Retinal pigment epithelial cell (primary cell): ENCODE measurements around the gene BLACAT1.

Source experiments
- DNase-seq: peaks from one replicate; pipeline ENCODE4 v3.0.0-alpha.2; 2010; ENCODE audit warnings: low read depth
- H3K4me3 ChIP-seq: 2 replicates; pipeline ENCODE4 v1.5.1; 2011; ENCODE audit warnings: mild to moderate bottlenecking, low read length, control low read depth, moderate library complexity
- TF ChIP-seq, protein P1 (sequence below): conservative IDR thresholded peaks from 2 replicates; pipeline ENCODE4 v1.5.1; 2011; ENCODE audit warnings: low read depth, low read length, control low read depth, inconsistent platforms

The BLACAT1 gene

DNA sequence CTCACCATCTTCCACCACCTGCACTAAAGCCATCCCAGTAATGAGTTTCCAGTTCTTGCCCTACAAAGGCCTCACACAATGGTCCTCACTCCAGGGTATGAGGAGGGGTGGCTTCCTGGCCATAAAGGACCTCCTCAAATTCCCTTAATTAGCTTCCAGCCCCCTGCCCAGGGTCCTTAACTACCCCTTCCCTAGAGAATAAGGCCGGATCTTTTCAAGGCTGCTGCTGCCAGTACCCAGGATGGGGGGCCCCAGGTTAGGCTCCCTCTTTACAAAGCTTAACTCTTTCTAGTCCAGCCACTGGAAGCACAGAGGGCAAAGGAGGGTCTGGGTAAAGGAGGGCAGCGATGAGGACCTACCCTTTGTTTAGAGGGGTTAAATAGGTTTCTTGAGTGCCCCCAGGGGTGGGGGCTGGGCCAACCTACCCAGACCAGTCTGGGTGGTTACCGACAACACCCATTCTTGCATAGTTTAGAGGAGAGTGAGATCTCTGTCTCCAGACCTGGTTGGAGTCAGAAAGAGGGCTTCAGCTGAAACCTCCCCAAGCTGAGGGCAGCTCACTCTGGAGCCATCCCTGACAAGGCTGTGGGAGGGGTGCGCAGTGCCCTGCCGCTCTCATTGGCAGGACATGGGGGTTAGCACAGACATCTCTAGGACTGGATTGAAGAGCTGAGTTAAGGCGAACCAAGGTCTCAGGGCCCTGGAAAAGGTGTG is 7.1 kb downstream of the BLACAT1 start:
- TF ChIP-seq, protein P1, sequence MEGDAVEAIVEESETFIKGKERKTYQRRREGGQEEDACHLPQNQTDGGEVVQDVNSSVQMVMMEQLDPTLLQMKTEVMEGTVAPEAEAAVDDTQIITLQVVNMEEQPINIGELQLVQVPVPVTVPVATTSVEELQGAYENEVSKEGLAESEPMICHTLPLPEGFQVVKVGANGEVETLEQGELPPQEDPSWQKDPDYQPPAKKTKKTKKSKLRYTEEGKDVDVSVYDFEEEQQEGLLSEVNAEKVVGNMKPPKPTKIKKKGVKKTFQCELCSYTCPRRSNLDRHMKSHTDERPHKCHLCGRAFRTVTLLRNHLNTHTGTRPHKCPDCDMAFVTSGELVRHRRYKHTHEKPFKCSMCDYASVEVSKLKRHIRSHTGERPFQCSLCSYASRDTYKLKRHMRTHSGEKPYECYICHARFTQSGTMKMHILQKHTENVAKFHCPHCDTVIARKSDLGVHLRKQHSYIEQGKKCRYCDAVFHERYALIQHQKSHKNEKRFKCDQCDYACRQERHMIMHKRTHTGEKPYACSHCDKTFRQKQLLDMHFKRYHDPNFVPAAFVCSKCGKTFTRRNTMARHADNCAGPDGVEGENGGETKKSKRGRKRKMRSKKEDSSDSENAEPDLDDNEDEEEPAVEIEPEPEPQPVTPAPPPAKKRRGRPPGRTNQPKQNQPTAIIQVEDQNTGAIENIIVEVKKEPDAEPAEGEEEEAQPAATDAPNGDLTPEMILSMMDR, result no peak
- no peak for DNase-seq
- peak overlapping the region; percentile 57 for H3K4me3 ChIP-seq

DNA sequence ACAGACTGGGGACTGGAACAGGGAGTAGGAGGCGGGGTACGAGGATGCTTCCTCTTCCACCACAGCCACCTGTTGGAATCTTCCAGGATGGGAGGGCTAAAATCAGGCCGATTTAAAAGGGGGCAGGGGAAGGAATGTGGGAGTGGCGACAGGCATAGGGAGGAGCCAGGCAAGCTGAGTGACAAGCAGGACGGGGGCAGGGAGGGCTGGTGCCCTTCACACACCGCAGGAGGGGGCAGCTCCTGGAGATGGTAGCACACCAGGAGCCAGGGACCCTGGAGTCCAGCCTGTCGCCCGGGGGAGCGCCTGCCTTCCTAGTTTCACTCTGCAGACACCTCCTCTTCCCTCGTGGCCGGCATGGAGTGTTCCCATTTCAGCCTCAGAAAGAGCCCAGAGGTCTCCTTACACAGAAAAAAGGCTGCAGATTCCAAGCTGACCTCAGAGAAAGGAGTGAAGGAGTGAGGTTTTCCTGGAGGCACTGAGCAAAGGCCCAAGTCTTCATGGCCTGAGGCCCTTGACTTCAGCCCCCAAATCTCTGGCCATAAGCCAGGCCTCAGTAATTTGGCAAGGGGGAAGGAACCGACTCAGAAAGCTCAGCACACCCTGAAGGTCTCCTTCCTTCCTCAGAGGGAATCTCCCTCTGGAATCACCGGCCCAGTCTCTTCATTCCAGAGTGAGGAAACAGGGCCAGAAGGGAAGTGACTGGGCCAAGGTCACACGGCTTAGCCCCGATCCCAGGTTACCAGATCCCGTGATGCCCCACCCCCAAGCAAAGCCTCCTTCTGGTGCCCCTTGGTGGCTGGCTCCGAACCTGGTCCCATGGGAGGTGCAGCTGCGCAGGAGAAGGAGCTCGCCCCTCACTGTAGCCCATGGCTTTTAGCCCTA is 8.1 kb downstream of the BLACAT1 start:
- DNase-seq, result no peak
- TF ChIP-seq, protein P1, result no peak
- peak overlapping the region; percentile 57 for H3K4me3 ChIP-seq

DNA sequence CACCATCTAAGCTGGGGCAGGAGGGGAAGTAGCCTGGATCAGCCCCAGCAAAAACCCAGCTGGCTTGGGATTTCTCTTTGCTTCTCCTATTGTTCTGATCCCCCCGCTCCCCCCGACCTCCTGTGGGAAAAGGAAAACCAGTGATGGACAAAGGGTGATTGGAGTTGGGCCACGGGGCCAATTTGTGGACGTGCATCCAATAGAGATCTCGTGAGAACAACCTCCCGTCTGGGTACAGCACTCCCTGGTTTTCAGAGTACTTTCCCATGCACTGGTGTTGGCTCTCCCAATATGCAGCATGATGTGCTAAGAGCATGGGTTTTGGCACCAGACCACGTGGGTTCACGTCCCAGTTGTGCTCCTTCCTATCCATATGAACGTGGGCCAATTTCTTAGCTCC is 9.0 kb downstream of the BLACAT1 start:
- TF ChIP-seq, protein P1, result no peak
- DNase-seq, result no peak
- H3K4me3 ChIP-seq, result no peak overlapping the region

DNA sequence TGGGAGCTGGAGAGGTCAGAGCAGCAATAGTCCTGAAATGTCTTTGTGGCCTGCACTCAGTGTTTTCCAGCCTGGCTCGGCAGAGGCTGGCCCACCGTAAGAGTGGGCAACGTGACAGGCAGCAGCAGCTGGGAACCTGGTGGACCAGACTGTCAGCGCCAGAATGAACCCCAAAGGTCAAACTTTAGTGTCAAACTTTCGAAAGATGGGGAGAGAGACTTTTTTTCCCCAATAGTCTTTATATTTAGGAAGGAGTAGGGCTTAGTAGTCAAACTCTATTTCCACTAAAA is 10.3 kb downstream of the BLACAT1 start:
- DNase-seq, result no peak
- no peak overlapping the region for H3K4me3 ChIP-seq
- TF ChIP-seq, protein P1, result no peak

DNA sequence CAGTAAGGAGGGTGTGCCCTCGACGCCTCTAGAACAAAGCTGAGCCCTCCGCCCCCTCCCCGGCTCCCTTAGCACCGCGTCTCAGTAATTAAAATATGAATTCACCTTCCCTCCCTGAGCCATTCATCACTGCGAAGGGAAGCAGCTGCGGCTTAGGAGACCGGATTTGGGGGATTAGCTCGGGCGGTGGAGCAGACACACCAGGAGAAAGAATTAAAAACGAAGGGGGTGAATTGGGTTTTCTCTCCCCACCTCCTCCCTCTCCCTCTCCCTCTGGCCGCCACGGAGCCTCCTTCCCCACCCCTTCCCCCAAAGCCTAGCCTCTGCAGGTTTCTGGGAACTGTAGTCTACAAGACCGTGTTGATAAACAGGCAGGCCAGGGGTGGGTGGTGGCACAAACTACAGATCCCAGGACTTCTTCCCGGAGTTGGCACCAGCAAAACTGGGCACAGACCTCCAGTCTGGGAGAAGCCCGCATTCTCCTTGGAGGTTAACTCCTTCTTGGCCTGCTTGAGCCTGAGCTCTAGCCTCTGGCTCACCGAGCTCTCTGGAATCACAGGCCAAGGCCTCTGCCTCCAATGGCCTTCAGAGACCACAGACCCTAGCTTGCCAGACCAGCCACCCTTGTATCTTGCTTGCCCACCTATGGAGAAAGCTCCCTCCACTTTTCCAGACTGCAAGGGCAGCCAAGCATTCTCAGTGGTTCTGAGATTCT is 10.8 kb downstream of the BLACAT1 start:
- TF ChIP-seq, protein P1, result no peak
- H3K4me3 ChIP-seq, result peak overlapping the region; percentile 30
- peak; percentile 80 for DNase-seq

DNA sequence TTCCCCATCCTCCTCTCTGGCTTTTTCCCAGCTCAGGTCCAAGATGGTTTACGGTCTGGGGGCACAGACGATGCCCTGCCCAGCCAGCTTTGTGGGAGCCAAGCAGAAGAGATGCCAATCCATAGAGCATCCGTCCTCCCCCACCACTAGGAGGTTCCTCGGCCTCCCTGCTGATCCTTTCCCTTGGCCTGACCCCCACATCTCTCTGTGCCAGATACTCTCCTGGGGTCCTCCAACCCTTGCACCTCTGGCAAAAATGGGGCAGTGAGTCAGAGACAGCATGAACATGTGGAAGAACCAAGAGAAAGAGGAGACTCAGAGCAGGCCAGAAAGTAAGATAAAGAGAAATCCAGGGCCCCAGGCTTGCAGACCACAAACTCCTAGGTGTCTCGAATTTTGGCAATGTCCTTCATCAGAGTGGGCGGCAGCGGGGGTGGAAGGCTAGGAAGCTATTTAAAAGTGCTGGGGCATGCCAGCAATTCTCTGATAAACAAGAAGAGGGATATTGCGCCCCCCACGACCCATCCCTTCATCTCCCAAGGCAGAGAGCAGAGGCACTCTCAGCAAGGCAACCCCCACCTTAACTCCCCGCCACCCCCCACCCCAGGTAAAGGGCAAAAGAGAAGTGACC is 11.4 kb downstream of the BLACAT1 start:
- peak overlapping the region; percentile 30 for H3K4me3 ChIP-seq
- no peak for DNase-seq
- TF ChIP-seq, protein P1, result peak; percentile 17
